Measurements from ENCODE around the gene TGFBR1.

GRCh38 chr9:99184475-99185347, 79.8 kb downstream of the TGFBR1 start:
- TF ChIP-seq CTCF (IDR thresholded peaks at IDR 0.05) (peak; percentile 89 to 97 (median 91)), POLR2A (IDR thresholded peaks at IDR 0.05) (no peak)

Measured in tibial nerve (tissue), 3 donors.